Right atrium auricular region (tissue), 2 donors: ENCODE measurements around the gene DNAJB4. TPM values are rescaled to one million over a fixed set of nuclear protein-coding genes. Genes with fewer than 3 reads are reported as not detected.
"Not testable (repeated sequence)": the region's sequence is repeated elsewhere in the genome, so short reads cannot be mapped to it uniquely, and the experiment has no call there.

ENCODE experiments used
- DNase-seq: peaks from one replicate; pipeline ENCODE4 v3.0.0-alpha.2; 2019; ENCODE audit warnings: low spot score
- H3K27ac ChIP-seq, 2 donors: fragments of 200-600 bp; sonication (generic); 1 replicate in 1 of 2; 2 replicates in 1 of 2; pipeline ENCODE4 v1.5.1; 2016 to 2019
- H3K27me3 ChIP-seq, 2 donors: fragments of 200-600 bp; sonication (generic); one replicate each; pipeline versions ENCODE4 v1.5.1 to v1.6.0; 2017 to 2019
- H3K36me3 ChIP-seq: fragments of 200-600 bp; sonication (generic); one replicate; pipeline ENCODE4 v1.5.1; 2016
- H3K4me1 ChIP-seq, 2 donors: fragments of 200-600 bp; sonication (generic); one replicate each; pipeline versions ENCODE4 v1.5.1 to v1.6.0; 2017 to 2019
- H3K4me3 ChIP-seq, 2 donors: fragments of 200-600 bp; sonication (generic); 1 replicate in 1 of 2; 2 replicates in 1 of 2; pipeline ENCODE4 v1.5.1; 2017 to 2019; ENCODE audit warnings: mild to moderate bottlenecking in 1 of 2, moderate library complexity in 1 of 2
- H3K9me3 ChIP-seq, 2 donors: fragments of 200-600 bp; sonication (generic); one replicate each; pipeline ENCODE4 v1.5.1; 2019
- total RNA-seq, 2 donors: library from RNA; depleted of rRNA; stranded (reverse); fragments of >200 nt; gene quantifications; one replicate each; pipeline ENCODE4 v1.1.0, GENCODE V29; 2016
- TF ChIP-seq, protein P1 (sequence below), 2 donors: fragments of 200-600 bp; sonication (generic); IDR thresholded peaks; one replicate each; pipeline ENCODE4 v1.5.1; 2019; ENCODE audit warnings: antibody characterized with exemption in 2 of 2

Gene DNAJB4
- total RNA-seq, 2 donors from 2014 or later, result 60.9 to 83.6 TPM

DNA sequence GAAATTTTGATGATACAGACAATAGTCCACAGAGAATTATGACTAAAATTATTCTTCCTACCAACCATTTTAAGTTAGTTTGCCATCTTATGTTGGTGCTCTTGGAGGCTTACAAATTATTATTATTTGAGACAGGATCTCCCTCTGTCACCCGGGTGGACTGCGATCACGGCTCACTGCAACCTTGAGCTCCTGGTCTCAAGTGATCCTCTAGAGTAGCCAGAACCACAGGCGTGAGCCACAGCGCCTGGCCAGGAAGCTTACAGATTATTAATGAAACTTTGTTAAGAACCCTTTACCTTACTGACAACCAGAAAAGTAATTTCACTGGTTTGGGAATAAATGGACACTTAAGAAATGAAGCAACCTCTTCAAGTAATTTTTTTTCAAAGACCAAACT, 8.0 kb upstream of the DNAJB4 start:
- H3K9me3 ChIP-seq, result no peaks in the 10 kb centered on the region
- H3K36me3 ChIP-seq, result peaks cover 6% of the 10 kb centered on the region
- no peaks in the 10 kb centered on the region for H3K27me3 ChIP-seq
- H3K4me1 ChIP-seq, result no peaks in the 10 kb centered on the region
- DNase-seq, result no peak
- TF ChIP-seq, protein P1, sequence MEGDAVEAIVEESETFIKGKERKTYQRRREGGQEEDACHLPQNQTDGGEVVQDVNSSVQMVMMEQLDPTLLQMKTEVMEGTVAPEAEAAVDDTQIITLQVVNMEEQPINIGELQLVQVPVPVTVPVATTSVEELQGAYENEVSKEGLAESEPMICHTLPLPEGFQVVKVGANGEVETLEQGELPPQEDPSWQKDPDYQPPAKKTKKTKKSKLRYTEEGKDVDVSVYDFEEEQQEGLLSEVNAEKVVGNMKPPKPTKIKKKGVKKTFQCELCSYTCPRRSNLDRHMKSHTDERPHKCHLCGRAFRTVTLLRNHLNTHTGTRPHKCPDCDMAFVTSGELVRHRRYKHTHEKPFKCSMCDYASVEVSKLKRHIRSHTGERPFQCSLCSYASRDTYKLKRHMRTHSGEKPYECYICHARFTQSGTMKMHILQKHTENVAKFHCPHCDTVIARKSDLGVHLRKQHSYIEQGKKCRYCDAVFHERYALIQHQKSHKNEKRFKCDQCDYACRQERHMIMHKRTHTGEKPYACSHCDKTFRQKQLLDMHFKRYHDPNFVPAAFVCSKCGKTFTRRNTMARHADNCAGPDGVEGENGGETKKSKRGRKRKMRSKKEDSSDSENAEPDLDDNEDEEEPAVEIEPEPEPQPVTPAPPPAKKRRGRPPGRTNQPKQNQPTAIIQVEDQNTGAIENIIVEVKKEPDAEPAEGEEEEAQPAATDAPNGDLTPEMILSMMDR (IDR thresholded peaks at IDR 0.05), result no peak
- no peak overlapping the region for H3K4me3 ChIP-seq
- no peak overlapping the region for H3K27ac ChIP-seq

DNA sequence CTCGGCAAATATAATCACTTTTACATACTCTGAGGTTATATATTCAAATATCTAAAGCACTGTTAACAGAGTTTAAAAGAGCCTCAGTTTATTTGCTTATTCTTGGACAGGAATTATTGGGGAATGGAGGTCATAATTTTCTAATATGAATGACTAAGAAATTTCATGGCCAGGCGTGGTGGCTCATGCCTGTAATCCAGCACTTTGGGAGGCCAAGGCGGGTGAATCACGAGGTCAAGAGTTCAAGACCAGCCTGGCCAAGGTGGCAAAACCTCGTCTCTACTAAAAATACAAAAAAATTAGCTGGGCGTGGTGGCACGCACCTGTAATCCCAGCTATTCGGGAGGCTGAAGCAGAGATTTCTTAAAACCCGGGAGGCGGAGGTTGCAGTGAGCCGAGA, 4.2 kb upstream of the DNAJB4 start:
- H3K9me3 ChIP-seq, H3K36me3 ChIP-seq, H3K27me3 ChIP-seq, DNase-seq, H3K27ac ChIP-seq, H3K4me3 ChIP-seq: not testable (repeated sequence)
- peaks cover 0 to 14% of the 10 kb centered on the region in 2 donors for H3K4me1 ChIP-seq

DNA sequence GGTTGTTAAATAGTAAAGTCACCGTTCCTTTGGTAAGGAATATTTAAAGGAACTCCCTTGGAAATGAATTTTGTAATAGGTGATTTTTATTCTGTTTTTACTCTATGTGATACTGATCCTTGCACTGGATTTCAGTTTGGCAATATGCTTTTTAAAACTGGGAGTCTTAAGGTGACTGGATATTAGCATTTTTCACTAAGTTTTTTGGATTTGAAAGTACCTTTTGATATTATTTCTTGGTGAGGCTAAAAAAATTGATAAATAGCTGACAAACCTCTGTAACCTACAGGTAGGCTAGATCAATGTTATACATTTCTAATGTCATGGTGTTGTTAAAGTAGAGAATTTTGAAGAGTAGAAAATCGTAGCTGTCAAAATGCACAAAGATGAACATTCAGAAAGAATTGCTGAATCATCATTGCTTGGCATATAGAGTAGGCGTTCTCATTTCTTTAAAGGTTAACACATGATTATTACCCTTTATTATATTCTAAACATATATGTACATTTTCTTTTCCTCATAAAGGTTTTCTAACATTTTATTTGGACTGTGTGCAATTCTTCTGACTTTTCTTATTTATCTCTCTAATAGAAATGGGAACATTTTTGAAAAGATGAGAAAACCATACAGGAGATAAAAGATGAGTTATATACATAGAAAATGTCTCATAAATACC, 1.5 kb upstream of the DNAJB4 start:
- peaks cover 0 to 29% of the 10 kb centered on the region in 2 donors for H3K4me1 ChIP-seq
- H3K9me3 ChIP-seq, result no peaks in the 10 kb centered on the region
- H3K27ac ChIP-seq, result peak overlapping the region; percentile 93 to 94
- DNase-seq, result no peak
- H3K27me3 ChIP-seq, result no peaks in the 10 kb centered on the region
- peak overlapping the region in 1 of 2 donors; percentile 66 for H3K4me3 ChIP-seq
- no peaks in the 10 kb centered on the region for H3K36me3 ChIP-seq
- TF ChIP-seq, protein P1 (IDR thresholded peaks at IDR 0.05), result no peak

DNA sequence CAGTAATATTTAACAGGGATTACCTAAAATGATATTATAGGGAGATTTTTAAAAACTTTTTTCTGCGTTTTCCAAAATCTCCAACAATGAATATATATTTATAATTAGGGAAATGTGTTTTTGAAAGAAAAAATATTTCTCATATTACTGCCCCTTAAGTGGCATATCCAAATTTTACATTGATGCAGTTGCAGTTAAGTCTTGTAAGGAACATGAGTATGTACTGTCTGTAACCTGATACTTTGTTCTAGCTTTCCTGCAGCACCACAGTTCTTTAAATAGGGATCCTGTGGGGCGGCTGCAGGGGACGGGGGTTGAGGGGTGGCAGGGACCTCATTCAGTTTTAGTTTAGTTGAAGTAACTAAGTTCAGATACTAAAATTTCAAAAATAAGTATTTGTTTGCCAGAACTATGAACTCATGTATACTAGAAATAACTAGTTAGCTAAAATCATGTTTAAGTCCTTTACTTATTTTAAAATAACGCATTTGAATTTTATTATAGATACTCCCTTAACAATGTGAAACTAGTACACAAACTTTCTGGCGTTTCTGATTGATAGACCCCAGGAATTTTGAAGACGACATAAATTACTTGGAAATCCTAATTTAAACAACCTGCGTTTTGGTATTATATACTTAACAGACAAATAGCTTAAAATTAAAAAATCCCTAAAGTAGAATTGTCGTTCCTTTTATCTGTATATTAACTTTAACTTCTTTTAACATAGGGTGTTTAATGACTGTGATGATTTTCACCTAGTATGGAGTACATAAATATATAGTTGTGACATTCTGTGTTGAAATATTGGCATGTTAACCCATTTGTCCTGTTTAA, 639 bp upstream of the DNAJB4 start:
- peak overlapping the region; percentile 93 to 94 for H3K27ac ChIP-seq
- TF ChIP-seq, protein P1 (IDR thresholded peaks at IDR 0.05), result no peak
- no peaks in the 10 kb centered on the region for H3K36me3 ChIP-seq
- peak overlapping the region; percentile 66 to 78 for H3K4me3 ChIP-seq
- peaks cover 0 to 31% of the 10 kb centered on the region in 2 donors for H3K4me1 ChIP-seq
- no peaks in the 10 kb centered on the region for H3K9me3 ChIP-seq
- DNase-seq, result no peak
- no peaks in the 10 kb centered on the region for H3K27me3 ChIP-seq

DNA sequence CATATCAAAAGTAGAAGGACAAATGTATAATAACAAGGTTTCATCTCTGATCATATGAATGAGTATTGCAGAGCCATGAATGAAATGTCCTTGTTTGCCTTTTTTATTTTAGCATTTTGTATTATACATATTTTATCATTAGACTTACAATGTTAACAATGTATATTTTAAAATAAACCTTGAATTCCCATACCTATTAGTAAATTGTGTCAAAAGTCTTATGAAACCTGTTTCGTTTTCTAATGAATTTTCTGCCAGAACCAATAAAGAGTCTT, 646 bp downstream of the DNAJB4 start:
- H3K9me3 ChIP-seq, result no peaks in the 10 kb centered on the region
- H3K27me3 ChIP-seq, result no peaks in the 10 kb centered on the region
- H3K4me3 ChIP-seq, result peak overlapping the region; percentile 66 to 78
- H3K4me1 ChIP-seq, result peaks cover 0 to 43% of the 10 kb centered on the region in 2 donors
- DNase-seq, result no peak
- H3K36me3 ChIP-seq, result no peaks in the 10 kb centered on the region
- TF ChIP-seq, protein P1 (IDR thresholded peaks at IDR 0.05), result no peak
- peak overlapping the region; percentile 93 to 94 for H3K27ac ChIP-seq

DNA sequence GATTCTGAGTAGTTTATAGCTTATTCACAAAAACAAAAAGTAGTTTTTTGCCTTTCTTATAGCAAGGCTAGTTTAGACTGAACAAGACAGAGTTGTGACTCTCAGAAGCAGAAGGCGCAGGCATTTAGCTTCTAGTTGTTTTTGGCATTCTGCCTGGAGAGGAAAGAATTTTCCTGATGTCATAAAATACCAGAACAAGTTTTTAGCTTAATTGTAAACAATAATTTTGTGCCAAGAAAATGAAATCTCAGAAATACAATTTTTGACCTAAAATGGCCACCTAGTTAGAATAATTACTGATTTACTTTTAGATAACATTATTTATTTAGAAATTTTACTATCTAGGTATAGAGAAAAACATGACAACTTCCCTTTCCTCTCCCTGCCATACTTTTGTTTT, 1.0 kb downstream of the DNAJB4 start:
- peak overlapping the region; percentile 93 to 94 for H3K27ac ChIP-seq
- TF ChIP-seq, protein P1 (IDR thresholded peaks at IDR 0.05), result no peak

More for the DNA sequence above, 1.0 kb downstream of the DNAJB4 start:
- DNase-seq, result no peak
- Histone ChIP-seq H3K4me1 (peaks cover 0 to 45% of the 10 kb centered on the region in 2 donors), H3K9me3 (no peaks in the 10 kb centered on the region), H3K4me3 (peak overlapping the region; percentile 66 to 78), H3K36me3 (no peaks in the 10 kb centered on the region), H3K27me3 (no peaks in the 10 kb centered on the region)
